ENCODE data around the gene SHFL. TPM values are rescaled to one million over a fixed set of nuclear protein-coding genes. Genes with fewer than 3 reads are reported as not detected.

The SHFL gene
- total RNA-seq, 1 donor from 2014 or later = 5.0 TPM

DNA sequence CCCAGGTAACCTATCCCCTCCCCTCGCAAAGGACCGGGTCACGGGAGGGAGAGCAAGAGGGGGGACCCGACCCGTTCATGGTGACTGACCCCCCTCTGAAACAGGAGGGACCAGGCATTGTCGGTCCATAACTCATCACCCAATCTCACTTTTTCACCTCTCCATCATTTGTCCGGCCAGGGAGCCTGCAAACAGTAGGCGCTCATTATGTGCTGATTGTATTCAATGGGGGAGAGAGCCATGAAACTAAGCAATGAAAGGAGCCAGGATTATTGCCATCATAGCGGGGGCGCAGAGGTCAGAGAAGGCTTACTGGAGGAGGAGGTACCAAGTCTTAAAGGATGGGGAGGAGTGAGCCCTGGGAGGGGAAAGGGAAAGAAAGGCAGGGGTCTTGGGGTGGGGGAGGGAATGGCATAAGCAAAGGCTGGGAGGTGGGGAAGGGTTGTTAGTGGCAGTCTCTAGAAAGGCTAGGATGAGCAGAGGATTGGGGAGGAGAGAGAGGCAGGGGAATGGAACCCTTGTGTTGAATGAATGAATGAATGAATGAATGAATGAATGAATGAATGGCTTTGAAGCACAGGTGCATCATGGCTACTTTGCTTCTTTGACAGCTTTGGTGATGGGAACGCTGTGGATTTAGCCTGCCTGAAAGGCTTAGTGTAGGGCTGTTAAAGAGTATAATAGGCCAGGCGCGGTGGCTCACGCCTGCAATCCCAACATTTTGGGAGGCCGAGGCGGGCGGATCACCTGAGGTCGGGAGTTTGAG is 1.4 kb downstream of the SHFL start:
- DNase-seq = no peak

DNA sequence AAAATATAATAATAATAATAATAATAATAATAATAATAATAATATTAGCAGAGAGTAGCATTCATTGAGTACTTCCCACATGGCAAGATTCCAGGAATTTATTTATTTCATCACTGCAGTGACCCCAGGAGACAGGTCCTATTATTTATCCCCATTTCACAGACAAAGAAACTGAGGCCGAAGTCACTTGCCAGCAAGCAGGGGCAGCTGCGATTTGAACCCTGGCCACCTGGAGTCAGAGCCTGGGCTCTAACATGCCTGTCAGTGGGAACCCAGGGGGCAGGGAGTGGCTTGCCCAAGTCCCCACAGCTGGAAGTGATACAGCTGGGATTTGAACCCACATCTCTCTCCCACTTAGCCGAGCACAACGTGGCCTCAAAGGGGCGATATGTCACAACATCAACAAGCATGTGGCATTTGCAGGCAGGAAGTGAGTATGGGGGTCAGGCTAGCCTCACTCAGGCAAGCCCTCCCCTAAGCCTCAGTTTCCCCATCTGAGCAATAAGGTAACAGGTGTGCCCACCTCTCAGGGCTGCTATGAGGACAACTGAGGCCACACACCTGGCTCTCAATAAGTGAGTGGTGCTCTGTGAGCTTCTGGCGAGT is 2.9 kb downstream of the SHFL start:
- DNase-seq = no peak

DNA sequence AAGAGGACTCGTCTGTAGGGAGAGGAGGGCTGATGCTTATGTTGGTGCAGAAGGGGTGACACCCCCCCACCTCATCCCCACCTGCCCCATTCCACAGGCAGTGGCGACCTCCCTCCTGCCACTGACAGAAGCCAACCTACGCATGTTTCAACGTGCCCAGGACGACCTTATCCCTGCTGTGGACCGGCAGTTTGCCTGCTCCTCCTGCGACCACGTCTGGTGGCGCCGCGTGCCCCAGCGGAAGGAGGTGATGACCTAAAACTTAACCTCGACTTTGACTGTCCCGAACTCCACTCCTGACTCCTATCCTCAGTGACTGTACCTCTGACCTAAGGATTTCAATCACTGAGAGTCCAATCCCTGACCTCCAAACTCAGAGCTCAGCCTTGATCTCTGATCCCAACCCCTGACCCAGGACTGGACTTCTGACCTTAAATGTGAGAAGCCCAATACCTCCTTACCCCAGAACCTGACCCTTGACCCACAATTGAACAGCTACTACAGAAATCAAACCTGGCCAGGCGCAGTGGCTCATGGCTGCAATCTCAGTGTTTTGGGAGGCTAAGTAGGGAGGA is 3.8 kb downstream of the SHFL start:
- no peak for DNase-seq

DNA sequence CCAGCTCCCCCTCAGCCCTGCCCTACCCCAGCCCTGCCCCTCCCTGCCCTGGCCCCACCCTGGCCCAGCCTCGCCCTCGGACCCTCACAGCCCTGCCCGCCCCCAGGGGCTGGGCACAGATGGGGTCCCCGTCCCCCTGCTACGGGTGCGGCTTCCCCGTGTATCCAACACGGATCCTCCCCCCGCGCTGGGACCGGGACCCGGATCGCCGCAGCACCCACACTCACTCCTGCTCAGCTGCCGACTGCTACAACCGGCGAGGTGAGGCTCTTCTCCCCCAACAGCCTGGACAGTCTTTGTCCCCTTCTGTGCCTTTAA is 5.2 kb downstream of the SHFL start:
- DNase-seq = no peak

DNA sequence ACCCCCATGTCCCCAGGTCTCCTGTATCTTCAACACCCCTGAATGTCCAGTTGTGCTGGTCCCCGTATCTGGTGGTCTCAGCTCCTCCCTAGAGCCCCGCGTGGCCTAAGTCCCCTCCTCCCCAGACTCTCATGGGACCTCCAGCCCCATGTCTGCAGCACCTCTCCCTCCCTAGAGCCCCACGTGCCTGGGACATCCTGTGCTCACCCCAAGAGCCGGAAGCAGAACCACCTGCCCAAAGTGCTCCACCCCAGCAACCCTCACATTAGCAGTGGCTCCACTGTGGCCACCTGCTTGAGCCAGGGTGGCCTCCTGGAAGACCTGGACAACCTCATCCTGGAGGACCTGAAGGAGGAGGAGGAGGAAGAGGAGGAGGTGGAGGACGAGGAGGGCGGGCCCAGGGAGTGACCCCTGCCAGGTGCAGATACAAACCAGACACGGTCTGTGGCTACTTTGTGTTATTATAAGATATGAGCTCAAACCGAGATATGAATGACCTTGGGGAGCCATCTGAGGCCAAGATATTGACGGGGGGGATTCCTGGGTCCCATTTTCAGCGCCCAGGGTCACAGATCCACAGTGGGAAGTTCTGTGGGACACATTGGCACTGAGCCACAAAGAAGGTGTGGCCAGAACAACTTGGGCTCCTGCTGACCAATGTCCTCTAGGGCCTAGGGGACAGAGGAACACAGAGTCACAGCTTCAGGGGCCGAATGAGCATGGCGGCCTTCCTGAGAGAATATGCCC is 6.0 kb downstream of the SHFL start:
- no peak for DNase-seq

DNA sequence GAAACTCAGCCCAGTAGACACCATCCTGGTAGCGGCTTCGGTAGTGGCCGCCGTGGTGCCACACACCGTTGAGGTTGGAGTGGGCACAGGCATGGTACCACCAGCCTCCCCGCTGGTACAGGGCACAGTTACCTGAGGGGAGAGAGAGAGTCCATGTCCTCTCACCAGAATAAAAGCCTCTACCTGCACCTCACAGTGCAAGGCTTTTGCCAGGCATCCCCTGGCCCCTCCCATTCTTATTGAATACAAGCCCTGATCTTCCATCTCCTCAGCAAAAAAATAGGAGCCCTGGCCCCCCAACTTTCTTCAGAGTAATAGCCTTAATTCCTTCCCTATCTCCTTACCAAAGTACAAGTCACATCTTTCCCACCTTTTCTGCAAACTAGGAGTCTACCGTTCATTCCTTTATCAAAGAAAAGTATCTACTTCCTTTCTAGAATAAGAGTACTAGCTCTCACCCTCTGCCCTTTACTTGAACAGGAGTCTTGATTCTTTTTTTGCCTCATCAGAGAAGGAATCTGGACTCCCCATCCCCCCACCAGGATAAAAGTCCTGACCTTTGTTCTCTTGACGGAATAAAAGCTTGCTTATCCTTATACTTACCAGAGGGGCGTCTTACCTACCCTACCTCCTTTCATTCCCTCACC is 6.7 kb downstream of the SHFL start:
- no peak for DNase-seq

DNA sequence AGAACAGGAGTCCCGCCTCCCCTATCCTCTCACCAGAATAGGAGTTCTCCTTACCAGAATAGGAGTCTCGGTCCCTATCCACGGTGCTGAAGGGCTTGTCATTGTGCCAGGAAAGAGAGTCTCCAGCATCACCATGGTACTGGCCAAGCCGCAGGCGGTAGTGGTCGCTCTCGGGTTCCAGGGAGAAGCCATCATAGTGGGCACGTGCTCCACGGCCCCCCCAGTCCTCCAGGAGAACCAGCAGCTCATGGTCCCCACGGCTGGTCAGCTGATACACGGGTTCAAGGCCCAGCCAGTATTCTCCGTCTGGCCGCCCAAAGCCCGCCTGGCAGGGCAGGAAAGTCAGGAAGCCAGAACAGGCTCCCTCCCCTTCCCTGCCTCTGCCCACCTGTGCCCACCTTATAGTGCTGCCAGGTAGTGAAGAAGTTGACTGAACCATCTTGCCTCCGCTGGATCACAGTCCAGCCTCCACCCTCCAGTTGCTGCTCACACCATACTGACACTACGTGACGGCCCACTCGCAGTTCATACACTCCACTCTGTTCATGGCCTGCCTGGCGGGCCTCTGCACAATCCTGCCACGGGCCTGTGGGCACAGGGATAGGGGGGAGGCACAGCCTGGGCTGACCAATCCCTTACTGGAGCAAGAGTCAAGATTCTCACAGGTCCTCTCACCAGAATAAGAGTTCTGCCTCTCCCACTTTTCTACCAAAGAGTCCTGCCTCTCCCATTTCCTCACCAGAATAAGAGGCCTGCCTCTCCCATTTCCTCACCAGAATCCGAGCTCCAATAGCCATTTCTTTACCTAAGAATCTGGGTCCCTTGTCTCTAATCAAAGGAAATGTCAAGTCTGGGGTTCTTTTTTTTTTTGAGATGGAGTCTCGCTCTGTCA is 7.4 kb downstream of the SHFL start:
- no peak for DNase-seq

DNA sequence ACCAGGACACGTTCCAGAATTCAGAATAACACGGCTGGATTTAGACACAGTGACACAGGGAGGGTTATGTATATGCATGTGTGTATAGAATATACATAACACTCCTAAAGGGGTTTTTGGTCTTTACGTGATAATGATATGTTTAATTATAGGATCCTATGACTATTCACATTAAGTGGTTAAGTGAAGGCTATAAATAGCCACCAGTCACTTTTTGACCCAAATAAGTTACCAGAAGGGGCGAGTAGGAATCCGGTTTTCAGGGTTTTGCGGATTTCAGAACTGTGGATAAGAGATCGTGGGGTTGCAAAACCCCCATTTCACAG is 9.5 kb downstream of the SHFL start:
- DNase-seq = no peak

DNA sequence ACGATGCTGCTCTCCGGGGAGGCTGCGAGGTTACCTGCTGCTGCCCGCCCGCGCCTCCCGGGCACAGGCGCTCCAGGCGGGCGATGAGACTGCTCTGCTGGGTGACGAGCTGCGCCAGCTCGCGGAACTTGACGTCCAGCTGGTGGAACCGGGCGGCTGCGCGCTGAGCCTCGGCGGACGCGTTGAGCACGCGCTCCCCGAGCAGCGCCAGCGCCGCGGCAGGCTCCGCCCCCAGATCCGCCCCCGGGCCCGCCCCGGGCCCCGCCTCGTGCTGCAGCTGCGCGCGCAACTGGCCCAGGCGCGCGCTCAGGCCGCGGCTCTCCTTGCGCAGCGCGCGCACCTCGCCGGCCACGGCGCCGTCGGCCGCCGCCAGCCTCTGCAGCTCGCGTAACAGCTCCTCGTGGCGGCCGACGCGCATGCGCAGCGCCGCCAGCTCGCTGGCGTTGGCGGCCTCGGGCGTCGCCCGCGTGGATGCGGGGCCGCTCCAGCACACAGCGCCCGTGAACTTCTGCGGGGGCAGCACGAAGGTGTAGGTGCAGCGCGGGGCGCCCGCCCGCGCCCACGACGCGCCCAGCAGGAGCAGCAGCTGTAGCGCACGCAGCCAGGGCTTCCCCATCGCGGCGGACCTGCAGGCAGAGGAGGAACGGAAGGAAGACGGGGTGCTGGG is 10.0 kb downstream of the SHFL start:
- peak; percentile 80 for DNase-seq

DNA sequence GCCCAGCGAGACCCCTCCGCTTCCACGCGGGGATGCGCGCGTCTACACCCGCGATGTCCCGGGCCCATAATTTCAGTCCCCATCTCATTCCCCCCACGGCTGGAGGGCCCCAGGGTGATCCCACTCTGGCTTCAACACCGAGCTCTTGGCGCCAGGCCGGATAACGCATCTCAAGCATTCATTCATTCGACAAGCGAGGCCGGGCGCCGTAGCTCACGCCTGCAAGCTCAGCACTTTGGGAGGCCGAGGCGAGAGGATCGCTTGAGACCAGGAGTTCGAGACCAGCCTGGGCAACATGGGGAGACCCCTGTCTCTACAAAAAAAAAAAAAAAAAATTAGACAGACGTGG is 10.5 kb downstream of the SHFL start:
- DNase-seq = no peak

DNA sequence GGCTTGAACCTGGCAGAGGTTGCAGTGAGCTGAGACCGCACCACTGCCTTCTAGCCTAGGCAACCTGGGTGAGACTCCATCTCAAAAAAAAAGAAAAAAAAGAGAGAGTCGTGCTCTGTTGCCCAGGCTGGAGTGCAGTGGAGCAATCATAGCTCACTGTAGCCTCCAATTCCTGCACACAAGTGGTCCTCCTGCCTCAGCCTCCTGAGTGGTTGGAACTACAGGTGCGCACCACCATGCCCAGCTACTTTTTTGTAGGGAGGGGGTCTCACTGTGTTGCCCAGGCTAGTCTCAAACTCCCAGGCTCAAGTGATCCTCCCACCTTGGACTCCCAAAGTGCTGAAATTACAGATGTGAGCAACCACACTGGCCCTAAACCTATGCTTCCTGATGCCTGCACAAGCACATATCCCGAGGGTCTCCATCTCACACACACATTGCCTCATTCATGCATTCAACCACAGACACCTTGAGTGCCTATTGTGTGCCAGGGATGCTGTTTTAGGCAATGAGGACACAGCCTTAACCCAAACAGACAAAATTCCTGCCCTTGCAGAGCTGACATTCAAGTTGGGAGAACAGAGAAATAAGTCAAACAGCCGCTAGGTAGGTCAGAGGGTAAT is 14.2 kb downstream of the SHFL start:
- no peak for DNase-seq

DNA sequence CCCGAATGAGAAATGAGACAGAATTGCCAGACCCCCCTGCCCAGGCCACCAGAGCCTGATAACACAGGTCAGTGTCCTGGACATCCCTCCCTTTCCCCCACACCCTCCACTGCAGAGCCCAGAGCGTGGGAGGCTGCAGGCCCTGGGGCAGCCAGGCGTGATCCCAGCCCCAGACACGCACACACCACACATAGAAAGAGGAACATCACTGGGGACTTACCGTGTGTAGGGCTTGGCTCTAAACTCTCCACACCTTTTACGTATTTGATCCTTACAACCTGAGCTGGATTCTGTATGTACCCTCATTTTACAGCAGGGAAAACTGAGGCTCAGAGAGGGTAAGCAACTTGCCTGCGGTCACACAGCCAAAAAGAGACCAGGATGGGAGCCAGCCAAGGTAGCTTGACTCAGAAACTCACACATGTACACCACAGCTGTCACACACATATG is 16.7 kb downstream of the SHFL start:
- no peak for DNase-seq

DNA sequence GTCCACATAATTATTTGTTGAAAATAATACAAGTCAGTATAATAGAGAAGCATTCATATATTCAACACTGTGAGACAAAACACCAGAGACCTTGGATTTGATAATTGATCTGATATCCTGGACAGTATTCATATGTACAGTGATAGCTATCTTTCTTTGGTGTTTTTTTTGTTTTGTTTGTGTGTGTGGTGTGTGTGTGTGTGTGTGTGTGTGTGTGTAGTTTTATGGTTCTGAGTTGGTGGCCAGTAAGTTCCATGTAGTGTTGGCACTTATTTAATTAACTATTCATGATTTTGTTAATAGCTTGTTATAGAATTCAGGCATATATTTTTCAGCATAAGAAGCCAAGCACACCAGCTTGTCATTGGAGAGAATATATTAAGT is 18.0 kb downstream of the SHFL start:
- DNase-seq = no peak

DNA sequence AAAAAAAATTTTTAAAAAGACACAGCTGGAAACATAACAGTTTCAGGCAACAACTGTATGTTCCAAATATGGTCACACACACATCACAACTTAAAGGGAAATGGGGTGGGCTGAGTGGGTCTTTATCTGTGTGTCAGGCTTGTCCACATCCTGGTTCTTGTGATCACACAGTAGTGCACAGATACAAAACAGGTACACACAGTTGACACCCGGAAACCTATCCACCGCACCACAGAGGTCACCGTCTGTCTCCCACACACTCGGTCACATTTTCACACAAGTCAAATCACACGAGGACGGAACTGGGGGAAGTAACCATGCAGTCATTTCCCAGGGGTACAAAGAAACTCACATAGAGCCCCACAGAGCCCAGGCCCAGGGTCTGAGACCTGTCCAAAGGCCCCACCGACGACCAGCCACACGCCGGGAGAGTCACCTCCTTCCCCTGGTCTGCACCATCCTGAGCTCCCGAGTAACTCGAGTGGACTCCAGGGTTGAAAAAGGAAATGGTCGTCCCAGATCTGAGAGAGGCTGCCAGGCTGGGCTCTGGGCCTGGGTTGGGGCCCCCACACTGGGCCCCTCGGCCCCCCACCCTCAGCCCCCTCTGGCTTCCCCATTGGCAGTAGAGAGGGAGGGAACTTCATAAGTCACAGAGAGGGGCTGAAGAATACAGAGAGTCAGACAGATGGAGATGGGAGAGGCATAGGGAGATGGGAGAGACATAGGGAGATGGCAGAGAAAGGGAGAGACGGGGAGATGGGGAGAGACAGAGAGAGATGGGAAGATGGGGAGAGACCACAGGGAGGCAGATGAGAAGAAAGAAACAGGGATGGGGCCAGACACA is 18.8 kb downstream of the SHFL start:
- no peak for DNase-seq

DNA sequence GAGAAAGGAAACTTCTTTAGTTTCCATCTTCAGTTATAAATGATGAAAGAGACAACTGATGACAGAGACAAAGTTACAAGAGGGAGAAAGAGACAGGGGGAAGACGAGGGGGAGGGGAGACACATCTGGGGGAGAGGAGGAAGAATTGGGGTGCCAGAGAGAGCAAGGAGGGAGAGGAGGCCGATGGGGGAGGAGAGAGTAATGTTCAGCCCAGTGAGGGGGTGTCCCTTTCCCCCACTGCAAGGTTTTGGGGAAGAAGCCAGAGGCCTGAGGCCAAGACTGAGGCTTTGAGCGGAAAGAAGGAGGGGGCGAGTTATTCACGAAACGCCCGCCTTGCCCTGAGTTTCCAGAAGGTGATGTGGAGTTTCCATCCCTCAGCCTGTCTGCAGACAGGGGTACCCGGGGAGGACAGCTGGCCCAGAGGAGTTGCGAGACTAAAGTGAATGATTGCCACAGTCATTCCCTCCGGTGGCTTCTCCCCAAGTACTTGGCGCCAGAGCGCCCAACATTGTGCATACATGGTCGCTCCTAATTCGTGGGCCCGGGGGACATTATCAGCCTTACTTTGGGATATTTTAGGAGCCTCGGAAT is 19.5 kb downstream of the SHFL start:
- no peak for DNase-seq

DNA sequence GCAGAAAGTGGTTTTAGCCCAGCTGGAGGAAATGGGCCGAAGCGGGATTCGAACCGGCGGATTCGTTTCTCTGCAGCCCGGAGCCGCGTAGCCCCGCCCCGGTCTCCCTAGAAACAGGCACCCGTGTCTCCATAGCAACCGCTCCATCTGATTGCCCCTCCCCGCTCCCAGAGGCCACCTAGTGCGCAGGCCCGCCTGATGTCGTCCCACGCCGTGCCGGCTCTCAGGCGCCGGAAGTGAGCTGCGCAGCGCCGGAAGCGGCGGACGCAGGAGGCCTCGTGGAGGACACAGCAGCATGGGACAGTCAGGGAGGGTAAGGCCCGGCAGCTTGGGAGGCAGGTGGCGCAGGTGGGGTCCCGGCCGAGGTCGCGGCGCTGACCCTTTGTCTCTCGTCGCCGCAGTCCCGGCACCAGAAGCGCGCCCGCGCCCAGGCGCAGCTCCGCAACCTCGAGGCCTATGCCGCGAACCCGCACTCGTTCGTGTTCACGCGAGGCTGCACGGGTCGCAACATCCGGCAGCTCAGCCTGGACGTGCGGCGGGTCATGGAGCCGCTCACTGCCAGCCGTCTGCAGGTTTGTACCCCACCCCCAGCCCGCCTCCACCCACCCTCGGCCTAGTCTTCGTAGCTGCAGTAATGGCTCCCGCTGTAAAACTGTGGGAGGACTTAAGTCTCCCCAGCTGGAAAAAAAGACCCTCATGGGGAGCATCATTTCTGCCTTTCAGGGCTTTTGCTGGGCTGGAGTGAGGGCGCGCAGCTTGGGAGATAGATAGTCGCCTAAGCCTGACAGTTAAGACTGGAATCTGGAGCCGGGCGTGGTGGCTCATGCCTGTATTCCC is 20.2 kb downstream of the SHFL start, which contains the start of gene PPAN:
Gene PPAN (plus strand): TSS at position 263 of the 837 bp plus-strand sequence. CDS start 33 bp downstream, at position 296.
- DNase-seq = peak; percentile 94

DNA sequence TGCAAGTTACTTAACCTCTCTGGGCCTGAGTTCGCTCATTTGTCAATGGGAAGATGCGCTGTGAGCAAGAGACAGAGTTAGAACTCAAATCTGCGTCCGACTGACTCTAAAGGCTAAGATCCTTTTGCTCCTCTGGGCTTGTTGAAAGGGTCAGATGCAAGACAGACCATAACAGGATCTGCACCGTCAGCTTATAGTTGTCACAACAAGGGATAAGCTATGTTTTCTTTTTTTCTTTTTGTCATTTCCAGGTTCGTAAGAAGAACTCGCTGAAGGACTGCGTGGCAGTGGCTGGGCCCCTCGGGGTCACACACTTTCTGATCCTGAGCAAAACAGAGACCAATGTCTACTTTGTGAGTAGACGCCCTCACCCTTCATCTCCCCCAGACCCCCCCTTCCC is 21.1 kb downstream of the SHFL start:
- DNase-seq = no peak

DNA sequence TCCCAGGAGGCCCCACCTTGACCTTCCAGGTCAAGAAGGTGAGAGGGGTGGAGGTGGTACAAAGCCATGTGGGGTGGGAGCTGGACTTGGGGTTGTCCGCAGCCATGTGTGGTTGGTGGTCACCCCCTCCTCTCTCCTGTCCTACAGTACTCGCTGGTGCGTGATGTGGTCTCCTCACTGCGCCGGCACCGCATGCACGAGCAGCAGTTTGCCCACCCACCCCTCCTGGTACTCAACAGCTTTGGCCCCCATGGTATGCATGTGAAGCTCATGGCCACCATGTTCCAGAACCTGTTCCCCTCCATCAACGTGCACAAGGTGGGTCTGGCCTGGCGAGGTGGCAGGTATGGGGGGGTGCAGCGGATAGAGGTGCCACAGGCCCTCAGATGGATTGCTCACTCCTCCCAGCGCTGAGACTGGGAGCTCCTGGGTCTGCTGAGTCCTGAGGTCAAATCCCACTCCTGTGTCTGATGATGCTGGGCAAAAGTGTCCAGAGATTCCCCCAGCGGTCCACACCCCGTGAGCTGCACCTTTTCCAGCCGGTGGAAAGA is 21.8 kb downstream of the SHFL start:
- DNase-seq = no peak
